Right lobe of liver (tissue), 4 donors: ENCODE results near the gene PXYLP1.

Source experiments
- POLR2A ChIP-seq: fragments of 450-650 bp; IDR thresholded peaks from one replicate; pipeline ENCODE4 v1.6.1; 2017; ENCODE audit warnings: antibody characterized with exemption, mild to moderate bottlenecking
- TF ChIP-seq, protein P1 (sequence below), 4 donors: fragments of 200-600 bp in 3 of 4; fragments of 450-650 bp in 1 of 4; IDR thresholded peaks; one replicate each; pipeline versions ENCODE4 v1.5.1 to v1.8.0; 2016 to 2022; ENCODE audit warnings: antibody characterized with exemption in 4 of 4, mild to moderate bottlenecking in 2 of 4
- donor health status: DM: no; HTN: no; CAD: no.
- donor health status: DM: no; HTN: no; CAD: no.
- donor health status: DM: no; HTN: yes; CAD: no.

DNA sequence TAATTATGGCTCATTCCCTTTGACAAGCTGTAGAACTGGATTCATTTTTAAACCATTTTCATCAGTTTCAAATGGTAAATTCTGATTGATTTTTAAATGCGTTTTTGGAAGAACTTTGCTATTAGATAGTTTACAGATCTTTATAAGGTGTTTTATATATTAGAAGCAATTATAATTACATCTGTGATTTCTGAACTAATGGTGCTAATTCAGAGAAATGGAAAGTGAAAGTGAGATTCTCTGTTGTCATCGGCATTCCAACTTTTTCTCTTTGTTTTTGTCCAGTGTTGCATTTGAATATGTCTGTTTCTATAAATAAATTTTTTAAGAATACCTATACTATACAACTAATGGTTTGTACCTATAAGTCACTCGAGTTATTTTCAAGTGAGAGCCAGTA, 62.7 kb downstream of the PXYLP1 start:
- TF ChIP-seq, protein P1, sequence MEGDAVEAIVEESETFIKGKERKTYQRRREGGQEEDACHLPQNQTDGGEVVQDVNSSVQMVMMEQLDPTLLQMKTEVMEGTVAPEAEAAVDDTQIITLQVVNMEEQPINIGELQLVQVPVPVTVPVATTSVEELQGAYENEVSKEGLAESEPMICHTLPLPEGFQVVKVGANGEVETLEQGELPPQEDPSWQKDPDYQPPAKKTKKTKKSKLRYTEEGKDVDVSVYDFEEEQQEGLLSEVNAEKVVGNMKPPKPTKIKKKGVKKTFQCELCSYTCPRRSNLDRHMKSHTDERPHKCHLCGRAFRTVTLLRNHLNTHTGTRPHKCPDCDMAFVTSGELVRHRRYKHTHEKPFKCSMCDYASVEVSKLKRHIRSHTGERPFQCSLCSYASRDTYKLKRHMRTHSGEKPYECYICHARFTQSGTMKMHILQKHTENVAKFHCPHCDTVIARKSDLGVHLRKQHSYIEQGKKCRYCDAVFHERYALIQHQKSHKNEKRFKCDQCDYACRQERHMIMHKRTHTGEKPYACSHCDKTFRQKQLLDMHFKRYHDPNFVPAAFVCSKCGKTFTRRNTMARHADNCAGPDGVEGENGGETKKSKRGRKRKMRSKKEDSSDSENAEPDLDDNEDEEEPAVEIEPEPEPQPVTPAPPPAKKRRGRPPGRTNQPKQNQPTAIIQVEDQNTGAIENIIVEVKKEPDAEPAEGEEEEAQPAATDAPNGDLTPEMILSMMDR (IDR thresholded peaks at IDR 0.05), result no peak
- no peak for TF ChIP-seq POLR2A
